T47D (cell line): ENCODE measurements around the gene PDCD6IP.
"Not testable (repeated sequence)": the region's sequence is repeated elsewhere in the genome, so short reads cannot be mapped to it uniquely, and the experiment has no call there.

Source experiments
- DNase-seq, 2 experiments: peaks; one replicate each; pipeline versions ENCODE4 v3.0.0 to v3.0.0-alpha.2; 2011 to 2012; ENCODE audit warnings: low read depth in 1 of 2, low spot score in 1 of 2
- JUND ChIP-seq: IDR thresholded peaks from 2 replicates; pipeline ENCODE4 v1.6.1; 2012; ENCODE audit warnings: low read depth
- in situ Hi-C: cut with HindIII; loops from 2 replicates; pipeline ENCODE4 v1.10.0; 2016; ENCODE audit warnings: low sequenced_read_pairs, low pct_unique_long_range_greater_than_20kb

PDCD6IP gene

DNA sequence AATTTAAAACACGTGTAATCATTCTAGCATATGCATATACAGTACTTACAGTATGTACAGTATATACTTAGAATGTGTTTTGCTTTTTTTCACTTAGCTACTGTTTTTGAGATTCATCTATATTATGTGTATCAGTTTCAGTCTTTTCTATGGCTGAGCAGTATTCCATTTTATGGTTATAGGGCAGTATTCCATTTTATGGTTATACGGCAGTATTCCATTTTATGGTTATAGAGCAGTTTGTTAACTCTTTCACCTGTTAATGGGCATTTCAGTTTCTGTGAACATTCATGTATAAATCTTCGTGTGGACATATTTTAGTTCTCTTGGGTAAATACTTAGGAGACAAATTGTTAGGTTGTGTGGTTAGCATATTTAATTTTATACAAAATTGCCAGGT lies 40.9 kb downstream of the PDCD6IP start:
- no peak for TF ChIP-seq JUND
- in situ Hi-C loops, result no loop called here
- no peak for DNase-seq

DNA sequence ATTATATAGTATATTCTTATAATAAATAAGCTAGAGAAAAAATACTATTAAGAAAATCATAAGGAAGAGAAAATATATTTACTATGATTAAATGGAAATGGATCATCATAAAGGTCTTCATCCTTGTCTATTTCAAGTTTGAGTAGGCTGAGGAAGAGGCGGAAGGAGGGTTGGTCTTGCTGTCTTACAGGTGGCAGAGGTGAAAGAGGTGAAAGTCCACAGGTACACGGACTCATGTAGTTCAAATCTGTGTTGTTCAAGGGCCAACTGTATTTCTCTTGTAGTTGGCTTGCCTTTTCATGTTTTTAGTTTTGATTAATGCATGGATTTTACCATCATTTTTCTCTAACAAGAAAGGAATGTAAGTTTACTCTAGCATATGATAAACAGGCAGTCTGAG lies 41.7 kb downstream of the PDCD6IP start:
- in situ Hi-C loops, result no loop called here
- no peak for TF ChIP-seq JUND

DNA sequence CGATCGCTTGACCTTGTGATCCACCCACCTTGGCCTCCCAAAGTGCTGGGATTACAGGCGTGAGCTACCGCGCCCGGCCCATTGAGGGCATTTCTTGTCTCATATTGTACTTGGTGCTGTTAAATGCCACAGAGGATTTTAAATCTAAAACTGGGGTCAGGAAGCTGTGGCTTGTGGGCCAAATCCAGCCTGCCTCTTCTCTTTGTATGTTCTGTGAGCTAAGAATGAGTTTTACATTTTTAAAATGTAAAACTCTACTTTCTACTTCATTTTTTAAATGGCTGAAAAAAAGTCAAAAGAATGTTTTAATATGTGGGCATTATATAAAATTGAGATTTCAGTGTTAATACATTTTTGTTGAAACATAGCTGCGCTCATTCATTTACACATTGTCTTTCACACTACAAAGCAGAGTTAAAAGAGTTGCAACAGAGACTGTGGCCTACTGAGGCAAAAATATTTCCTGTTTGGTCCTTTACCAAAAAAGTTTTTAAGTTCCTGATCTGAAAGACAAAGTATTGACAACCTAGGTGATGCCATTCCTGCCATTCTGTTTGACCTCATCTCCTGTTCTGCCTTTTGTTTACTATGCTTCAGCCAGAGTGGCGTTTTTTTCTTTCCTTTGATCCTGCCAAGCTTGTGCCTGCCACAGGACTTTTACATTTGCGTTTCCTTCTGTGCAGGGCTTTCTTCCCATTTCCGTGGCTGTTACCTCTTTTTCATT lies 50.4 kb downstream of the PDCD6IP start:
- in situ Hi-C loops, result no loop called here
- DNase-seq, result no peak
- no peak for TF ChIP-seq JUND

More for the DNA sequence above, 41.7 kb downstream of the PDCD6IP start:
- DNase-seq, result no peak

DNA sequence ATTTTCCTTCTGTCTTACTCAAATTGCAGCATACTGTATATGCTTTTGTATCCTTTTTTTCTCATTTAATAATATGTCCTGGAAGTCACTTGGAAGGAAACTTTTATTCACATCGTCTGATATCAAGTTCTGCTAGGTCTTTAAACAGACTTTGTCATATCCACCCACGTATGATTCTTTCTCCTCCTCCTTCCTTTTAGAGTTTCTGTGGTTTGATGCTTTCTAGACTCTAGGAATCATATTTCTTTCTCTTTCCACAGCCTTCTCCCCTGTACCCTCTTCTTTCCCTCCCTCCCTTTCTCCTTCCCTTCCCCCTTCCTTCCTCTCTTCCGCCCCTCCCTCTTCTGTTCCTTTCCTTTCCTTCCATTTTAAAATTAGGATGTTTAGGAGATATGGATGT lies 52.2 kb downstream of the PDCD6IP start:
- in situ Hi-C loops, DNase-seq: not testable (repeated sequence)

DNA sequence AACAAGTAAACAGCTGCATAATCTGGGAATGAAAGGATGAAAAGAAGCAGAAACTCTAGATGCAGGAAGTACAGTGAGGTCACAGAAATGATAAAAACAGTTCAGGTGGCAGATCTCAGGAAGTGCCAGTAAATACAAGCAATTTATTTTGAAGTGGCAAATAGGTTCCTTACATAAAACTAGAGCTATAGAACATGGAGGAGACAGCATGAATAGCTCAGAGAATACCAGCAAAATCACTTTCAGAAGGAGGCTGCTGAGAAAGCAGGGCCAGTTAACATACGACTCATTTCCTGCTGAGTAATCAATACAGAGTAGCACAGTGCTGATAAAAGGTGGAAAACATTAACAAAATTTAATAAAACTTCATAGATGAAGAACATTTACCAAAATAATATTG lies 57.0 kb downstream of the PDCD6IP start:
- DNase-seq, in situ Hi-C loops: not testable (repeated sequence)

DNA sequence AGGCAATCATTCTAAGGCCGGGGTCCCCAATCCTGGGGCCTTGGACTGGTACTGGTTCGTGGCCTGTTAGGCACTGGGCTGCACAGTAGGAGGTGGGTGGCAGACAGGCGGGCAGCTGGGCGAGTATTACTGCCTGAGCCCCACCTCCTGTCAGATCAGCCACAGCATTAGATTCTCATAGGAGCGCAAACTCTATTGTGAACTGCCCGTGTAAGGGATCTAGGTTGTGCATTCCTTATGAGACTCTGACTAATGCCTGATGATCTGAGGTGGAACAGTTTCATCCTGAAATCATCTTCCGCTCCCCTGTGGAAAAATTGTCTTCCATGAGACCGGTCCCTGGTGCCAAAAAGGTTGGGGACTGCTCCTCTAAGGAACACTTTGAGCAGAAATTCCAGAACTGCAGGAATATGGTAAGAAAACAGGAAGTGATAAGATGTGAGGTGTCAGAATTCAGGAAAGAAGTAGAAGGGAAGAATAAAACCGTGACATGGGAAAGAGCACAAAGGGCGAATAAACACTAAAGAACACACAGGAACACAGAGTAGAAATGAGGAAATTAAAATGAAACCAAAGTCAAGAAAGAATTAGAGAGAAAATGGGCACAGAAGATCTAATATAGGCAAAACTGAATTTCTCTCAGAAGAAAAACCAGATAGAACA lies 57.6 kb downstream of the PDCD6IP start:
- TF ChIP-seq JUND, result no peak
- no peak for DNase-seq
- in situ Hi-C loops, result no loop called here

DNA sequence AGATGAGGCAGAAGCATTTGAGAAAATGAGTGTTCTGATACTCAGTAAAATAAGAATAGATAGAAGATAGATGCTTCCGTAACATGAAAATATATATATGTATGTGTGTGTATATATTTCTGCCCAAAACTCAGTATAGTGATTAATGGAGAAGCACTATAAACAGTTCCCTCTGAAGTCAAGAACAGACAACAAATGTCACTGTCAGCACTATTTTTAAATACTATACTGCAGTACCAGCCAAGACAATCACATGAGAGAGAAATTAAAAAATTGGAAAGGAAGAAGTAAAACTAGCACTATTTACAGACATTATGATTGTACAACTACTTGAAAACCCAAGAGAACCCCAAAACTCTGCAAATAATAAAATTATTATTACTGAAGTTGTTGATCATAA lies 59.3 kb downstream of the PDCD6IP start:
- in situ Hi-C loops, DNase-seq: not testable (repeated sequence)

DNA sequence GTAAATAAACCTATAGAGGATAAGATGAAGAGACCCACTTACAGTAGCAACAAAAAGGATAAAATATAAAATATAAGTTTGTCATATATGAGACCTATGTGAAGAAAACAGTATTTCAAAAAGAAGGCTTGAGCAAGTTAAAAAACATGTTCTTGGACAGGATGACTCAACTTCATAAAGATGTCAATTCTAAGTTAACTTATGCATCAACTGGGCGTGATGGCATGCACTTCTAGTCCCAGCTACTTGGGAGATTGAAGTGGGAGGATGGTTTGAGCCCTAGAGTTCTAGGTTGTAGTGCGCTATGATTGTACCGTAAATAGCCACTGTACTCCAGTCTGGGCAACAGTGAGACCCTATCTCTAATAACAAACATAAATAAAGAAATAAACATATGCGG lies 59.7 kb downstream of the PDCD6IP start:
- DNase-seq, result no peak
- in situ Hi-C loops, result no loop called here
- no peak for TF ChIP-seq JUND

DNA sequence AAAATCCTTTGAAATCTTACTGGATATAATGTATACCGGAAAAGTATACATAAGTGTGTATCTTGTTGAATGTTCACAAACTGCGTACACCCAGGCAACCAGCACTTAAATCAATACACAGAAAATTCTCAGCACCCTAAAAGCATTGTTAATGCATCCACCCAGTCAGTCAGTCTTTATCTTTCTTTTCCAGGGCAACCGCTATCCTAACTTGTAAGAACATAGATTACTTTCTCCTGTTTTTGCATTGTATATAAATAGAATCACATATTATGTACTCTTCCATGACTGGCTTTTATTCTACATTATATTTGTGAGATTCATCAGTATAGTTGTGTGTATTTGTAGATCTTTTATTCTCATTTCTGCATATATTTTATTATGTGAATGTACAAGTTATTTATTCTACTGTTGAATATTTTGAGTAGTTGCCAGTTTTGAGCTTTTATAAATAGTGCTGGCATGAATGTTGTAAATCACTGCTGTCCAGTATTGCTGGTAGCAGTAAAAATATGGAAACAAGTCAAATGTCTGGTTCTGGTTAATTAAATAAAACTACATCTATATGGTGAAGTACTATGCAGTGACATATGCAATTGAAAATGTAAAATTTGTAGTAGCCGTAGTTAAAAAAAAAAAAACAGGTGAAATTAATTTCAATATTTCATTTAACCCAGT lies 62.1 kb downstream of the PDCD6IP start:
- TF ChIP-seq JUND, result no peak
- in situ Hi-C loops, result no loop called here
- no peak for DNase-seq

DNA sequence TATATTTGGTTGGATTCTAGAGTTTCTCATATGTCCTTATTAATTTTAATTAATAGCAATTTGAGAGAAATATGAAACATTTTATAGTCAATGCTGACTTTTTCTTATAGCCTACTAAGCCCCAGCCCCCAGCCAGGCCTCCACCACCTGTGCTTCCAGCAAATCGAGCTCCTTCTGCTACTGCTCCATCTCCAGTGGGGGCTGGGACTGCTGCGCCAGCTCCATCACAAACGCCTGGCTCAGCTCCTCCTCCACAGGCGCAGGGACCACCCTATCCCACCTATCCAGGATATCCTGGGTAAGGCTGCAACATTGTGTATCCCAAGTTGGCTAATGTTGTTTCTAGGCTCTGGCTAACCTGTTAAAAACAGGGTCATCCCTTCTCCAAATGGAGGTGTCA lies 66.7 kb downstream of the PDCD6IP start:
- DNase-seq, result no peak
- TF ChIP-seq JUND, result no peak
- in situ Hi-C loops, result no loop called here

DNA sequence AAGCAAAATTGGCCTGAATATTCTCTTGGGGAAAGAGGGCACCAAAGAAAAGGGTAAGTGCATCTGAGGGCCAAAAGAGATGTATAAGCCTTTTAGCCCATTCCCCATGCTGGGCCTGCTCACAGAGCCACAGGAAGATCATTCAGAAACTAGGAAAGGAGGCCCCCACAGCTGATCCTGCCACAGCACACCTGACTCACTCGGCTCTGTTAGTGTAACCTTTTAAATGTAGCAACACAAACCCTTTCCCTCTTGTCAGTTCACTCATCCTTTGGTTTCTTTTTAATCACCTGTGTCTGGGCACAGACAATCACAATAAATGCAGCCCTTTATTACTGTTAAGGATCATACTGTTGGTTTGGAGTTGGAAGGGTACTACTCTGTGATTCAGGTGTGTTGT lies 69.9 kb downstream of the PDCD6IP start:
- DNase-seq, result no peak
- TF ChIP-seq JUND, result no peak
- in situ Hi-C loops, result no loop called here

DNA sequence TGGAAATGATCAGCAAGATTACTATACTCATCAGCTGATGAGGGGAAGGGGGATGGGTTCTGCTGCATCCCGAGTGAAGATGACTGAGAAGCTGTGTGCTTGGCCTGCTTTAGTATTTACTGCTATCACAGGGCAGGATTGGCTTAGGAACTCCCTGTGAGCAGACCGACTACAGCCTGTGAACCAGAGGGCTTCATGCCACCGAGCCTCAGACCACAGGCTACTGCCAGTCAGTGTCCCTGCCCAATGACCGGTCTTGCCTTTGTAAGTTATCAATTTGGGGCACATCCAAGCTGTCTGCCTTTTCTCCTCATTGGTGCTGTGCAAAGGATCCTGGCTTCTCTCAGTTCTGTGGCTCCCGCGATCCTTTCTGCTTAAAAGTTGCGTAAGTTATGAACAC lies 71.5 kb downstream of the PDCD6IP start:
- TF ChIP-seq JUND, result no peak
- no peak for DNase-seq
- in situ Hi-C loops, result no loop called here

DNA sequence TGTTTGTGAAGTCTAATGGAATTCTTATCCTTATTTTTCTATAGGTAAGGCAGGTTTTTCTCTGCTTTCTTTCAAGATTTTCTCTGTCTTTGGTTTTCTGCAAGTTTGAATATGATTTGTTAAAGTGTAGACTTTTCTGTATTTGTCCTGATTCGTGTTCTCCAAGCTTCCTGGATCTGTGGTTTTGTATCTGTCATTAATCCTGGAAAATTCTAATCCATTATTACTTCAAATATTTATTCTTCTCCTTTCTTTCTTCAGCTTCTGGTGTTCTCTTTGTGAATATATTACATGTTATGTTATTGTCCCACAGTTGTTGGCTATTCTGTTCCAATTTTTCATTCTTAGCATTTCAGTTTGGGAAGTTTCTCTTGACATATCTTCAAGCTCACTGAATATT lies 76.4 kb downstream of the PDCD6IP start:
- no peak for TF ChIP-seq JUND
- no peak for DNase-seq
- in situ Hi-C loops, result no loop called here
